ENCODE measurements around the gene PACRG. TPM values are rescaled to one million over a fixed set of nuclear protein-coding genes. Genes with fewer than 3 reads are reported as not detected.

Gene PACRG
- total RNA-seq, 1 experiment from 2014 or later: 0.26 TPM

- H3K36me3 Mint-ChIP-seq (ENCODE audit: insufficient read depth in 1 of 3, low read depth in 3 of 3): peaks cover 6 to 17% (median 10%) of the 10 kb centered on the region in 3 experiments; a peak in 6 of 7 replicates
- H3K27me3 Mint-ChIP-seq (ENCODE audit: low read depth): peaks cover 6% of the 10 kb centered on the region; the same call in 1 of the 2 replicates
- peaks cover 19 to 22% of the 10 kb centered on the region in 2 experiments for H3K9me3 Mint-ChIP-seq
Observed at GRCh38 chr6:163023700-163024099, 295.9 kb downstream of the PACRG start.

More at GRCh38 chr6:163023700-163024099, 295.9 kb downstream of the PACRG start:
- no peak overlapping the region for H2AFZ ChIP-seq (ENCODE audit: low read length)
- H3K23ac ChIP-seq (ENCODE audit: insufficient read length, low read depth, low read length): no peak overlapping the region
- H2BK12ac ChIP-seq (ENCODE audit: insufficient read length, low read depth, low read length): no peak overlapping the region
- H2BK20ac ChIP-seq (ENCODE audit: low read depth, low read length, poor library complexity, severe bottlenecking): no peak overlapping the region
- H4K8ac ChIP-seq (replicated peaks; ENCODE audit: insufficient read length, low read depth, low read length): no peak overlapping the region
- no peak overlapping the region for H3K56ac ChIP-seq (ENCODE audit: insufficient read length, low read depth, low read length)
- H3K4me3 Mint-ChIP-seq: no peak overlapping the region
- H3K23me2 ChIP-seq (ENCODE audit: insufficient read length, low read depth, low read length, poor library complexity, severe bottlenecking): no peaks in the 10 kb centered on the region
- no peaks in the 10 kb centered on the region for H3K9me3 ChIP-seq (ENCODE audit: control insufficient read depth, low read depth, low read length)
- H2BK5ac ChIP-seq (ENCODE audit: insufficient read length, low read length): no peak overlapping the region
- WGBS (ENCODE audit: extremely low coverage, insufficient read length, low lambda C conversion rate): no CpG with 5 or more reads among the region's 1 CpG
- H4K91ac ChIP-seq (ENCODE audit: insufficient read length, low read depth, low read length): no peak overlapping the region
- no peak overlapping the region for H4K5ac ChIP-seq (ENCODE audit: insufficient read length, low read depth, low read length)
- no peak overlapping the region for H3K14ac ChIP-seq (ENCODE audit: insufficient read depth, low read length)
- H3K27ac ChIP-seq (ENCODE audit: insufficient read length, low read depth, low read length): no peak overlapping the region
- H3K18ac ChIP-seq (ENCODE audit: insufficient read length, low read depth, low read length): no peak overlapping the region
- H2AK5ac ChIP-seq (ENCODE audit: insufficient read length, low read length): no peak overlapping the region
- no peaks in the 10 kb centered on the region for H4K20me1 ChIP-seq (ENCODE audit: control insufficient read depth, insufficient read depth, insufficient read length)
- no peak for TF ChIP-seq CTCF (conservative IDR thresholded peaks at IDR 0.05)
- H3K4me1 ChIP-seq (ENCODE audit: insufficient read depth, low read length): no peaks in the 10 kb centered on the region
- no peak for DNase-seq
- no peak overlapping the region for H2BK120ac ChIP-seq (ENCODE audit: low read depth, low read length, poor library complexity, severe bottlenecking)
- no peaks in the 10 kb centered on the region for H3K79me2 ChIP-seq (ENCODE audit: insufficient read depth, low read length)
- H2BK15ac ChIP-seq (ENCODE audit: low read depth, low read length): no peak overlapping the region
- no peak overlapping the region for H3K4ac ChIP-seq (ENCODE audit: low read depth, low read length)
- H3K9ac ChIP-seq (ENCODE audit: extremely low read depth, insufficient read length, low read length): no peak overlapping the region
- H3K4me2 ChIP-seq (ENCODE audit: insufficient read depth, insufficient read length, low read length): no peak overlapping the region
- H3K4me1 Mint-ChIP-seq: peaks cover 2 to 7% of the 10 kb centered on the region in 2 experiments; a peak in 2 of 4 replicates
- no peaks in the 10 kb centered on the region for H3K79me1 ChIP-seq (ENCODE audit: insufficient read depth, low read depth, low read length, poor library complexity, severe bottlenecking)
- H3K27ac Mint-ChIP-seq: no peak overlapping the region
- no peaks in the 10 kb centered on the region for H3K27me3 ChIP-seq (ENCODE audit: insufficient read depth, low read length)
- H3T11ph ChIP-seq (ENCODE audit: low read length): no peak overlapping the region
